ENCODE data around the gene MAGEF1.

The MAGEF1 gene

DNA sequence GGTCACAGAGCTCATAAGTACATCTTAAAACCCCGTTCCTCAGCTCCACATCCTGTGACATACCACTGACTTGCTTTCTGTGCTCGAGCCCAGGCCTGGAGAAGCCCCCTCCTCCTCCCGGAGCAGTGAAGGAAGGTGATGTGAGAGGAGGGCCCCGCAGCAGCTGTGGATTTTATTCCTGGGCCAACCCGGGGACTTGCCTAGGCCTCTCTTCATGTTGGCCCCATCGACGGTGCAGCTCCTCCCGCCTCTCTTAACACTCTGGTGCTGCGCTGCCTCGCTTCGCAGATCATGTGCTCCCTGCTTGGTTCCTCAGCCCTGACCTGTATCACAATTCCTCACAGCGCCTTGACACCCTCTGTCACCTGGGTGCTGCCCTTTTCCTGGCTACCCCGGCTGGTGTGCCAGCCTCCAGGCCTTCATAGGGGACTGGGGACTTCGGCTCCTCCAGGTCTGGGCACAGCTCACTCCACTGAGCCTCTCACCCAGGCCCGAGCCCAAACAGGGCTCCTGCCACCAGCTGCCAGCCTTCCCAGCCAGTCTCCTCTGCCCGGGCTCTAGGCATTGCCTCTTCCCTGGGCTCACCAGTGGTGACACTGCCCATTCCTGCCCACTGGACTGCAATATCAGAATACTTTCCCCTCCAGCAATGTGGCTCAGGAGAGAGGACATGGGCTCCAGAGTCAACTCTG lies 21.5 kb downstream of the MAGEF1 start:
- no peak for DNase-seq (ENCODE audit: low read depth)

DNA sequence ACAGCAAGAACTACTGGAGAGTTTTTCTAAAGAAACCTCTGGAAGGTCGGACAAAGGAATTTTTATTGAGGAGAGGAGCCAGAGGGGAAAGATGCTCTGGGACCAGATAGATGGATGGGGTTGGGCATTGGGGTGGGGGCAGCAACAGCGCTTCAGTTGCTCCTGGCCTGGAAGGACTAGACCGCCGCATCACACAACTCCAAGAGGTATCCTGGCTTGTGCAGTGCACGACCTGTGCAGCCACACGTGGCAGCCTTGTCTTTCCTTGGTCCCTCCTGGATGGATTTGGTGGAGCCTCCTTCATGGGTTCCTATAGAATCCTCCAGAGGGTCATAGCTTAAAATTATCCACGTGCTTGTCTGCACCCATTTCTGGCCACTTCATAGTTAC lies 23.0 kb downstream of the MAGEF1 start:
- no peak for DNase-seq (ENCODE audit: low read depth)

GRCh38 chr3:184688251-184688881 lies 23.5 kb downstream of the MAGEF1 start:
- no peak for DNase-seq (ENCODE audit: low read depth)

DNA sequence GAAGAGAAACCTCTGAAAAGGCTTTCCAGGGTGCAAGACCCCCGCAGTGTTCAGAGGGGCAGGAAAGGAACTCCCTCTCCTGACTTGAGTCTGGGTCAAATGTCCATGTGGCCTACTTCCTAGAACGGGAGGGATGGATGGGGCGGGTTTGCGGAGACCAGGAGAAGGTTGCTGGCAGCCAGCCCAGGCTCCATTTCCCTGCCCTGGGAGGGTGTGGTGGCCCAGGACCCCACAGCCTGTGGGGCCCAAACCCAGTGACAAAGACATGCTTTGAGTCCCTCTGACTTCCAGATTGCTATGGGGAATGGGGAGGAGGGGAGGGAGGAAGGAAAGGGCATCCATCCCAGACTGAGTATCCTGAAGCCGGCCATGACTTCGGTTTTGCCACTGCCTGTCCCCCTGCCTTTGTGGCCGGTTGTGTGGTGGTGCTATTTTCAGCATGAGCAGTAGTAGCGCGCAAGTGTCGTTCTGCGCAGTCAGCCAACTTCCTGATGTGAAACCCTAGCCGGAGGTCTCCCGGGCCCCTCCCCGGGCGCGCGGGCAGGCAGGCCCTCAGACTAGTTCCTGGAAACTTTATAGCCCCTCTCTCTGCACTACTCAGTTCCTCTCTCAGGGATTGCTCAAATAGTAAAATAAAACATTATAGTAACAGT lies 24.4 kb downstream of the MAGEF1 start:
- no peak for DNase-seq (ENCODE audit: low read depth)

GRCh38 chr3:184685646-184686045 lies 26.2 kb downstream of the MAGEF1 start:
- DNase-seq (ENCODE audit: low read depth), result no peak

DNA sequence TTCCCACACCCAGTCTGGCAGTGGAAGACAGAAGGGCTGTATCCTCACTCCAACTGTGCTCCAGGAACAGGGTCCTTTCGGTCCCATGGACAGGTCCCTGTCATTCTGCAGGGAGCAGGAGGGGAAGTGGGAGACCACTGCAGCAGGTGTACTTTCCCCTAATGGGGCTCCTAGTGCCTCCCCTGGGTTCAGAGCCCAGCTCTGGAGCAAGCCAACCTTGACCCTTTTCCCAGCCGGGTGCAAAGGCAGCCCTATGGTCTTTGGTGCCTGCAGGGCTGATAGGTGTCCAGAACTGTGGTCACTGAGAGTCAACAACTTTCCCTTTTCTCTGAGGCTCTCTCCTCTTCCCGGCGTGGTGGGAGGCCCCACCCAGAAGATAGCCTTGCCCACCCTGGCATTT lies 26.8 kb downstream of the MAGEF1 start:
- DNase-seq (ENCODE audit: low read depth), result no peak

DNA sequence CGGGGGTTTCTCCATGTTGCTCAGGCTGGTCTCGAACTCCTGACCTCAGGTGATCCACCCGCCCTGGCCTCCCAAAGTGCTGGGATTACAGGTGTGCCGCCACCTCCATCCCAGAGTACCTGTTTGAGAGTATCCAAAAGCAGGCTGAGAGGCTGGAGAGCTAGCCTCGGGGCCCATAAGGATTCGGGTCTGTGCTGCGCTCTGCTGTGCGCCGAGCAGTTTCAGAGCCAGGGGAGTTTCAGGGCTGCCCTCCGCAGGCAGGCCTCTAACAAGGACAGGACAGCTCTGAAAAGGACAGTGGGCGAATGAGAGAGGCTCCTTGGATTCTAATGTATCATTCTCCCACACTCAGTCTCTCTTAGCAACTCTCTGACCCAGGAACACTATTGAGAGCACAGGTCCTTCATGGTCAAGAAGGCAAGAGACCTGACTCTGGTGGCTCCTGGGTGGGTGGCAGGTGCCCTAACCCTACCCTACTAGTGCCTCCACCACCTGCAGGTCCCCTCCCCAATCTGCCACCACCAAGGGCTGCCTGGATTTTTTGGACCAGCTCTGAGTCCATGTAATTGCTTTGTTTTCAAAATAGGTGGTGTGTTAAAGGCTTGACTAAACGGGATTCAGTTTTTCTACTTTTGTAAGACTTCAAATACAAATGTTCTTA lies 27.8 kb downstream of the MAGEF1 start:
- DNase-seq (ENCODE audit: low read depth), result no peak

DNA sequence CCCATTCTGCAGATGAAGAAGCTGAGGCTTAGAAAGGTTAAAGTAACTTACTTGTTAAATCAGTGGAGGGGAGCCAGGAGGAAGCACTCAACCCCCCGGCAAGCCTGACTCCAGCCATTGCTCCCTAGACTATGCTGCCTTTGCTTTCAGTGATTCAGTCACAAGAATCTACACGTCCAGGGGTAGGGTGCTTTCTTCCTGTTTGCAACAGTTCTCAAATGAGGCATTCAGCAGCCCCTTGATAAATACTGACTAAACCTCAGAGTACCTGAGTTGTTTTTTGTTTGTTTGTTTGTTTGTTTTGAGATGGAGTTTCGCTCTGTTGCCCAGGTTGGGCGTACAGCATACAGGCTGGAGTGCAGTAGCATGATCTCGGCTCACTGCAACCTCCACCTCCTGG lies 28.6 kb downstream of the MAGEF1 start:
- DNase-seq (ENCODE audit: low read depth), result no peak

DNA sequence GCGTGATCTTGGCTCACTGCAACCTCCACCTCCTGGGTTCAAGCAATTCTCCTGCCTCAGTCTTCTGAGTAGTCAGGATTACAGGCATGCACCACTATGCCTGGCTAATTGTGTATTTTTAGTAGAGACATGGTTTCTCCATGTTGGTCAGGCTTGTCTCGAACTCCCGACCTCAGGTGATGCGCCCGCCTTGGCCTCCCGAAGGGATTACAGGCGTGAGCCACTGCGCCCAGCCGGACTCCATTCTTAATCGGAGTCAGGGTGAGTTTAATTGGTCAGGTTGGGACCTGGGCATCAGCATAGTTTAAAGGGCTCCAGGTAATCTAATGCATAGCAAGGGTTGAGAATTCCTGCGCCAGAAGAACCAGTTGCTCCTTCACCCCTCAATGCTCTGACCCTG lies 29.2 kb downstream of the MAGEF1 start:
- DNase-seq (ENCODE audit: low read depth), result no peak

DNA sequence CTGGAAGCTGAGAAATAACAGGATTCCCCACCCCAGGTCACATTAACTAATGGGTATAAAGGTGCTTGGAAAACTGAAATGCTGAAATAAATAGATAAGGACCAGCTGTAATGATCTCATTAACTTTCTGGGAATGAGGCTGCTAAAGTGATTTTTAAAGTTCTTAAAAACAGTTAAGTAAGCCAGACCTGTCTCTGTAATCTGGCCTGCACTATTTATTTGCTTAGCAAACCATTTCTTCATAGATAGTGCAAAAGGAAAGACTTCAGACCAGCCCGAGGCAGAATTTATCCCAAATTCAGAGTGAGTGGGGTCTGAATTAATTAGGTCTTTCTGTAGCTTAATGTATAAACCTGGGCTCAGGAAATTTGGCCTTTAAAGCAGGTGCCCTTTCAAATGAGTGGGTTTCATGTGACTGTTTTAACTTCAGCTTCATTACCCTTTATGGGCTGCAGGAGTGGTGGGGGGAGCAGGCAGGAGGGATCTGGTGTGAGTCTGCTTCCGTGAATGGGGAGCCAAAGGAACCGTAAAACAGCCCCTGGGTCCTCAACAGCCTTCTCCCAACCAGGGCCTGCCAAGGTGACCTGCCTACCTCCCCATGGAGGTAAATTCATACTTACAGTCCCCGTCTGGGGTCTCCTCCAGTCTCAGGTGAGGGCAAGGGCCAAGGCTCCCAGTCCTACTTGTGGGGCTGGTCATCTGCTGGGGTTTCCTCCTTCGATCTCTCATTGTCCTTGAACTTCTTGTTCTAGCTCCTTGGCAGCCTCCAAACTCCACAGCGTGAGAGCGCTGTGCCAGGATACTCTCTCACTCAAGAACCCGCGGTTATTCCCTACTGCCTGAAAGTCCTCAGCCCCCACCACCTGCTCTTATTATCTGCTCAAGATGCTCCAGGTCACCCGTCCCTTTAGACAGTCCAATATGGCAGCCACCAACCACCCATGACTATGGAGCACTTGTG lies 31.2 kb downstream of the MAGEF1 start:
- DNase-seq (ENCODE audit: low read depth), result no peak

- DNase-seq (ENCODE audit: low read depth), result no peak
These were observed 32.6 kb downstream of the MAGEF1 start for GRCh38 chr3:184679056-184679816.

DNA sequence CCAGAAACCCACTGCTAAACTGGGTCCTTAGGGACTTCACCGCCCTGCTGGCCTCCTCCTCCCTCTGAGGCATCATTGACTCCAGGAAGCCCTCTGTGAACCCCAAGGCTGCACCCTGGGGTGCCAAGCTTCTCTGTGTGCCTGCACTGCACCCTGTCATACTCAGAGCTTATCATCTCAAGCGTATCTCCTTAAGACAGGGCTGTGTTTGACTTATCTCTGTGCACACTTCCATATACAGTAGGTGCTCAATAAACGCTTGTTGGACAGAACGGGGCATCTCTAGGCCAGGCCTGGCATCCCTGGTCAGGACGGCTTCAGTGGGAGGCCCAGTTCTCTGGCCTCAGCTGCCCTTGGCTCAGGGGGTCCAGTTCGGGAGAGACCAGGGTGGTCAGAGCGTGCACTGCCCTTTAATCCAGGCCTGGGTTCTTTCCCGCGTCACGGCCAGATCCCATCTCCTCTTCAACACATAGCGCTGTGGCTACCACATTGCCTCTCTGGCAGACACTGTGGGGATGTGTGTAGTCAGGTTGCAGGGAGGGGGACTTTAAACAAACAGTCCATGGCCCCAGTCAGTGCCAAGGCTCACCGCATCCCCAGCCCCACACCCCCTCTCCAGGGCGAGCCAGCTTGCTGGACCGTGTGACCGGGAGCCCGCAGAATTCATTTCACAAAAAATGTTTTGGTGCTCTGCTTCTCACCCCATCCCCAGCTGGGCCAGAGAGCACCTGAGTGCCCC lies 33.4 kb downstream of the MAGEF1 start:
- no peak for DNase-seq (ENCODE audit: low read depth)

GRCh38 chr3:184677344-184678316 lies 34.2 kb downstream of the MAGEF1 start:
- DNase-seq (ENCODE audit: low read depth), result no peak

GRCh38 chr3:184676927-184677326 lies 34.9 kb downstream of the MAGEF1 start:
- DNase-seq (ENCODE audit: low read depth), result no peak

DNA sequence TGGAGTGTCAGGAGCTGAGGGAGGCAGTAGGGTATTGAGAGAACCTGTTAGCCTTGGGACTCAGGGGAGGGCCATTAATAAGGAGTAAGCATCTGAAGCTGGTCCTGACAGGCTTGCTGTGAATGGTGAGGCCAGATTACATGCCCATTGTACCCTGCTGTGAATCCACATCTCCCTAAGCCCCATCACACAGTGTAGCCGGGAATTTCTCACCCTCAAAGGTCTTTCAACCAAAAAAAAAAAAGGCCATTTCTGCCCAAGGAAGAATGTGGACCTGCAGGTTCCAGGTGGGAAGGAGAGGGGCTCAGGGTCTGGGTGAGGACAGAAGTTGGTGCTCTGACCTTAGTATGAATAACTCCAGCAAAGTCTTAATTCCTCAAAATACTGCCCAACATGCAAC lies 37.2 kb downstream of the MAGEF1 start:
- DNase-seq (ENCODE audit: low read depth), result no peak

DNA sequence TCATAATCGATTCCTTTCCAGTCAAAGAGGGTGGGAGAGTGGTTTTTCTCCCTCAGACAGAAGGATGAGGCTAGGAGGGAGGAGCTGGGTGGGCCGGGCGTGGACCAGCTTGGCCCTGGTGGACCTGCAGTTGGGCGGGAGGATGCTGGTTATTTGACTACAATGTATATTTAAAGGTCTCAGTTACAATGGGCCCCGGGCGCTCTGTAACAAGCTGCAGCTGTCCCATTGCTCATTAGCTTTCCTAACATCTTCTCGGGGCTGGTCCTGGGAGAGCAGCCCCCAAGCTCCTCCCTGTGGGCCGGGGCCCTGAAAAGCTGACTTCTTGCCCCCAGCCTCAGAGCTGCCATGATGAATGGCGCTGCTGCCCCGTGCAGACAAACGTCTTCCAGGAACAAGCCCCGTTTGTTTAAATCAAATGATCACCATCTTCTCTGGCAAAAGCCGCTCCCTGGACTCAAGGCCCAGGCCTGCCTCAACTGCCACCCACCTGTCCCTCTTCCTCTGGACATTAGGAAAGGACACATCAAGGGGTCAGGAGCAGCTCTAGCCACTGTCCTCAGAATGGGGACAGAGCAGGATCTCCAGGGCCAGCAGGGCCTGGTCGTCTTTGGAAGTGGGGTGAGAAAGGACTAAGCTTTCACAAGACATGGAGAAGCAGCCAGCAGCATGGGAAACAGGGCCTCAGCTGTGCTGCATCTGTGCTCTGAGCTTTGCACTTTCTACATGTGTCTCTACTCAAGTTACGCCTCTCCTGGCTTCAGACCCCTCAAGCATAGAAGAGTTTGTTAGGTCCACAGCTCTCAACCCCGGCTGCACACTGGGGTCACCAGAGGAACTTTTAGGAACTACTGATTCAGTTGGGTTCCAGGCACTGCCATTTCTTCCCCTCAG lies 38.6 kb downstream of the MAGEF1 start:
- no peak for DNase-seq (ENCODE audit: low read depth)

GRCh38 chr3:184672335-184672734 lies 39.5 kb downstream of the MAGEF1 start:
- DNase-seq (ENCODE audit: low read depth), result no peak

DNA sequence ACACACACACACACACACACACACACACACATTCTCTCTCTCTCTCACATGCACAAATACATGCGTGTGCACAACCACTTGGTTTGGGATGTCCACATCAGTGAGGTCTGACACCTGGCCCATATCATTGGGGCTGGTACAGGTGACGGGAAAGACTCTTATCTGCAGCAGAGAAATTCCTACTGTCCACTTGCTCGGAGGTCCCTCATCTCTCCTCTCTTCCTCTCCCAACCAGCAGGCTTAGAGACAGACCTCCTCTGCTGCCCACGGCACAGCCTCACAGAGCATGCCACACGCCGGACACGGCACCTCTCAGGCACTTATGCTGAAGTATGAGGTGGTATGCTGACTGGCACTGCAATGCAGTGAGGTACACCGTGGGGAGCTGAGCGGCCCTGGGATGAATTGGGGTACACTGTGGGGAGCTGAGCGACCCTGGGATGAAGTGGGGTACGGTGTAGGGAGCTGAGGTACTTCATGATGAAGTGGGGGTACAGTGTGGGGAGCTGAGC lies 41.7 kb downstream of the MAGEF1 start:
- no peak for DNase-seq (ENCODE audit: low read depth)
